ENCODE data around the gene PLEK. TPM values are rescaled to one million over a fixed set of nuclear protein-coding genes. Genes with fewer than 3 reads are reported as not detected.

PLEK gene
- total and polyA plus RNA-seq, 9 of the 15 experiments (the other 6 are each of a cell fraction or from before 2014, with no cell fraction given), result 0.14 to 1.2 (median 0.36) TPM

DNA sequence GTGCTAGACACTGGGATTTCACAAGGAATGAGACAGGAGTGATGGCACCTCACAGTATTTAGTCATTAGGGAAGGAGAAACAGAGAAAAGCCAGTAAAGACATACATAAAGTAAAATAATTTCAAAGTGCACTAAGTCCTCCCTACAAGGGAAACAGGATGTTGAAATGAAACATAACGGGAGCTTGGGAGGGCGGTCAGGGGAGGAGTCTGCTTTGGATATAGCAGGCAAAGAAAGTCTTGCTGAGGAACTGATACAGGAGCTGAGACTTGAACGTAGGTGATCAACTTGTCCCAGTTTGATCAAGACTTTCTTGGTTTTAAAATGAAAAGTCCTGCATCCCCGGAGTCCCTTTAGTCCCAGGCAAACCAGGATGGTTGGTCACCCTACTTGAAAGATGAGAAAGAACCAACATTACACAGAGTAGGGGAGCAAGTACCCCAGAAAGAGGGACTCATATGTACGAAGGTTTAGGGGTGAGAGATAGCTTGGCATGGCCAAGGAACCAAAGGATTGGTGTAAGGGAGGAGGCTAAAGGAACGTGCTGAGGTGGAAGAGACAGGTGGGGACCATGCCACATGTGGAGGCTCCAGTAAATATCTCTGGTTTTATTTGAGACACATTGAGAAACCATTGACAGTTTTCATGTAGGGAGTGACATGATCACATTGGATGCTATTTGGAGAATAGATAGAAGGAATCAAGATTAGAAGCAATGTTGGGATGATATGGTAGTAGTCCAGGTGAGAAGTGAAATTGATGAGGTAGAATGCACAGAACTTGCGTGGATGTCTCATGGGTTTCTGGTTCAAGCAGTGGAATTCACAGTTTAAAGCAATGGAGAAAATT, 73.6 kb downstream of the PLEK start (continued):
- TF ChIP-seq ZNF449 (CRISPR knock-in tag; IDR thresholded peaks at IDR 0.05), result 0 out of 2 replicates have a peak, but pooled peaks have one; percentile 40
- TF ChIP-seq, protein P1, sequence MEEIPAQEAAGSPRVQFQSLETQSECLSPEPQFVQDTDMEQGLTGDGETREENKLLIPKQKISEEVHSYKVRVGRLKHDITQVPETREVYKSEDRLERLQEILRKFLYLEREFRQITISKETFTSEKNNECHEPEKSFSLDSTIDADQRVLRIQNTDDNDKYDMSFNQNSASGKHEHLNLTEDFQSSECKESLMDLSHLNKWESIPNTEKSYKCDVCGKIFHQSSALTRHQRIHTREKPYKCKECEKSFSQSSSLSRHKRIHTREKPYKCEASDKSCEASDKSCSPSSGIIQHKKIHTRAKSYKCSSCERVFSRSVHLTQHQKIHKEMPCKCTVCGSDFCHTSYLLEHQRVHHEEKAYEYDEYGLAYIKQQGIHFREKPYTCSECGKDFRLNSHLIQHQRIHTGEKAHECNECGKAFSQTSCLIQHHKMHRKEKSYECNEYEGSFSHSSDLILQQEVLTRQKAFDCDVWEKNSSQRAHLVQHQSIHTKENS (CRISPR knock-in tag; IDR thresholded peaks at IDR 0.05), result peak; percentile 60; the same call in 1 of the 2 replicates
- TF ChIP-seq LEF1 (IDR thresholded peaks at IDR 0.05), result no peak
- TF ChIP-seq NONO (IDR thresholded peaks at IDR 0.05; ENCODE audit: low read depth in 2 of 2, low read length in 1 of 2), result peak in 1 of 2 experiments; percentile 45; a peak in 1 of 4 replicates
- no peak for TF ChIP-seq TOE1 (IDR thresholded peaks at IDR 0.05; ENCODE audit: borderline replicate concordance)
- no peak for TF ChIP-seq TOE1 (CRISPR knock-in tag; IDR thresholded peaks at IDR 0.05; ENCODE audit: borderline replicate concordance, low read depth)
- peak; percentile 92 for TF ChIP-seq DLX4 (CRISPR knock-in tag; IDR thresholded peaks at IDR 0.05)
- TF ChIP-seq CBX1 (IDR thresholded peaks at IDR 0.05; ENCODE audit: low read depth), result peak; percentile 82; the same call in 1 of the 2 replicates
- TF ChIP-seq PCBP1 (IDR thresholded peaks at IDR 0.05; ENCODE audit: low read depth, low read length, poor library complexity, severe bottlenecking), result no peak
- TF ChIP-seq ZNF174 (CRISPR knock-in tag; IDR thresholded peaks at IDR 0.05), result peak; percentile 75; the same call in 1 of the 2 replicates
- peak; percentile 71; the same call in 1 of the 2 replicates for TF ChIP-seq ZNF354B (CRISPR knock-in tag; IDR thresholded peaks at IDR 0.05)
- no peak for TF ChIP-seq NCOA6 (IDR thresholded peaks at IDR 0.05)
- TF ChIP-seq ZNF253 (CRISPR knock-in tag; conservative IDR thresholded peaks at IDR 0.05), result peak; percentile 92
- TF ChIP-seq ELF4 (CRISPR knock-in tag; IDR thresholded peaks at IDR 0.05), result peak; percentile 100
- TF ChIP-seq FOXP4 (CRISPR knock-in tag; IDR thresholded peaks at IDR 0.05; ENCODE audit: borderline replicate concordance), result no peak
- peak; percentile 70; the same call in 1 of the 2 replicates for TF ChIP-seq ZNF75A (CRISPR knock-in tag; IDR thresholded peaks at IDR 0.05)
- peak; percentile 95 for TF ChIP-seq ZNF561 (CRISPR knock-in tag; conservative IDR thresholded peaks at IDR 0.05)
- peak; percentile 97 for TF ChIP-seq PHB (CRISPR knock-in tag; IDR thresholded peaks at IDR 0.05)
- TF ChIP-seq GMEB1 (CRISPR knock-in tag; IDR thresholded peaks at IDR 0.05), result 0 out of 2 replicates have a peak, but pooled peaks have one; percentile 16
- no peak for TF ChIP-seq GTF2B (IDR thresholded peaks at IDR 0.05; ENCODE audit: extremely low read depth, insufficient read length)
